Hindlimb muscle (tissue), 1 donor: ENCODE measurements around the gene FAM241B. TPM values are rescaled to one million over a fixed set of nuclear protein-coding genes. Genes with fewer than 3 reads are reported as not detected.

Source experiments
- DNase-seq: peaks from one replicate; pipeline ENCODE4 v3.0.0-alpha.2; 2013
- polyA plus RNA-seq: library from polyadenylated mRNA; unstranded; fragments of 120-200 nt; gene quantifications from one replicate; pipeline ENCODE4 v1.2.1, GENCODE V29; 2013; ENCODE audit not compliant: insufficient read length

FAM241B gene
- polyA plus RNA-seq, 1 donor: 0.27 TPM

GRCh38 chr10:69649786-69650550 is 19.9 kb downstream of the FAM241B start:
- DNase-seq: no peak

- no peak for DNase-seq
Measured at GRCh38 chr10:69650589-69651261, 20.7 kb downstream of the FAM241B start.

GRCh38 chr10:69651362-69651761 is 21.3 kb downstream of the FAM241B start:
- DNase-seq: no peak

GRCh38 chr10:69652111-69652856 is 22.2 kb downstream of the FAM241B start:
- DNase-seq: no peak

- no peak for DNase-seq
Measured at GRCh38 chr10:69652857-69653199, 22.8 kb downstream of the FAM241B start.

GRCh38 chr10:69653561-69653960 is 23.5 kb downstream of the FAM241B start:
- DNase-seq: no peak

GRCh38 chr10:69655124-69655867 is 25.2 kb downstream of the FAM241B start:
- DNase-seq: no peak

GRCh38 chr10:69655868-69656555 is 26.0 kb downstream of the FAM241B start:
- no peak for DNase-seq

GRCh38 chr10:69656742-69657269 is 26.8 kb downstream of the FAM241B start:
- no peak for DNase-seq

- DNase-seq: no peak
Measured at GRCh38 chr10:69657430-69657829, 27.4 kb downstream of the FAM241B start.

- DNase-seq: no peak
Measured at GRCh38 chr10:69657866-69658265, 27.8 kb downstream of the FAM241B start.

- DNase-seq: no peak
Measured at GRCh38 chr10:69659241-69660038, 29.4 kb downstream of the FAM241B start.

- DNase-seq: no peak
Measured at GRCh38 chr10:69660296-69660695, 30.2 kb downstream of the FAM241B start.

- no peak for DNase-seq
Measured at GRCh38 chr10:69661414-69662172, 31.5 kb downstream of the FAM241B start.

- no peak for DNase-seq
Measured at GRCh38 chr10:69662173-69662877, 32.3 kb downstream of the FAM241B start.

GRCh38 chr10:69662901-69663300 is 32.9 kb downstream of the FAM241B start:
- DNase-seq: no peak

- DNase-seq: no peak
Measured at GRCh38 chr10:69663369-69663947, 33.4 kb downstream of the FAM241B start.

GRCh38 chr10:69665474-69666320 is 35.6 kb downstream of the FAM241B start:
- no peak for DNase-seq
